HG03135 (cell line): ENCODE measurements around the gene RBMS3.

ENCODE experiments used
- ATAC-seq: cut with Tn5 transposase; IDR thresholded peaks from one replicate; pipeline ENCODE4 v1.9.1; 2021; ENCODE audit warnings: mild to moderate bottlenecking, moderate library complexity; ENCODE audit not compliant: unreplicated experiment

RBMS3 gene

GRCh38 chr3:29608414-29609327 is 327.8 kb downstream of the RBMS3 start:
- no peak for ATAC-seq

GRCh38 chr3:29609328-29609811 is 328.5 kb downstream of the RBMS3 start:
- no peak for ATAC-seq

GRCh38 chr3:29610781-29611180 is 329.9 kb downstream of the RBMS3 start:
- no peak for ATAC-seq

GRCh38 chr3:29611252-29611651 is 330.4 kb downstream of the RBMS3 start:
- no peak for ATAC-seq

- no peak for ATAC-seq
These were observed 331.7 kb downstream of the RBMS3 start for GRCh38 chr3:29612536-29612935.

- no peak for ATAC-seq
These were observed 334.1 kb downstream of the RBMS3 start for GRCh38 chr3:29614954-29615353.

- ATAC-seq = no peak
These were observed 337.8 kb downstream of the RBMS3 start for GRCh38 chr3:29618395-29619282.

- no peak for ATAC-seq
These were observed 338.8 kb downstream of the RBMS3 start for GRCh38 chr3:29619676-29620075.

GRCh38 chr3:29627136-29628117 is 346.6 kb downstream of the RBMS3 start:
- ATAC-seq = no peak

GRCh38 chr3:29628795-29629194 is 347.9 kb downstream of the RBMS3 start:
- ATAC-seq = no peak

GRCh38 chr3:29635888-29636287 is 355.0 kb downstream of the RBMS3 start:
- no peak for ATAC-seq

- no peak for ATAC-seq
These were observed 356.2 kb downstream of the RBMS3 start for GRCh38 chr3:29637068-29637467.

- no peak for ATAC-seq
These were observed 358.9 kb downstream of the RBMS3 start for GRCh38 chr3:29639578-29640290.

GRCh38 chr3:29642393-29643033 is 361.6 kb downstream of the RBMS3 start:
- no peak for ATAC-seq

GRCh38 chr3:29643034-29643425 is 362.2 kb downstream of the RBMS3 start:
- no peak for ATAC-seq

- ATAC-seq = no peak
These were observed 363.4 kb downstream of the RBMS3 start for GRCh38 chr3:29644261-29644660.

- no peak for ATAC-seq
These were observed 364.2 kb downstream of the RBMS3 start for GRCh38 chr3:29644956-29645636.

GRCh38 chr3:29646043-29646442 is 365.2 kb downstream of the RBMS3 start:
- no peak for ATAC-seq
